ENCODE data around the gene CAPN8. TPM values are rescaled to one million over a fixed set of nuclear protein-coding genes. Genes with fewer than 3 reads are reported as not detected.

CAPN8 gene
- total RNA-seq, 2 donors from 2014 or later, result 0.44 TPM; not detected in 1

DNA sequence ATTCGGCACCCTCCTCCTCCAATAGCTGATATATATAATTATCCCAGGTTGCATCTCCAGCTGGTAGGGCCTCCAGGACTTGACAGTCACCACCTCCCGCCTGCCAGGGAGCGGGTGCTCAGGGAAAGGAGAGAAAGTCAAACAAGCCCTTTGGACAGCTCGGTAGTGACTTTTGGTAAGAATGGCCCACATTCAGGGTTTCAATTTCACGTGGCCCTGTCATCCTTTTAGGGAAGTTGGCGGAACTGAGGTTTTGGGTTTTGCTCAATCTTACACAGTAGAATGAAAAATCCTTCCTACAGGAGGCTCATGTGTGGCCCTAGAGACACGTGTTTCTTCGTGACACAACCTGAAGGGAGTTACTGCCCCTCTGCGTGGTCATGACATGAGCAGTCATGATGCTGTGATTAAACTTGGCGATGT lies 44.2 kb downstream of the CAPN8 start:
- no peaks in the 10 kb centered on the region for H3K36me3 ChIP-seq (ENCODE audit: control insufficient read depth, insufficient read depth, low read length)
- Mint-ChIP-seq H3K4me1 (peaks cover 24% of the 10 kb centered on the region), H3K27ac (no peak overlapping the region), H3K27me3 (ENCODE audit: insufficient read depth) (no peaks in the 10 kb centered on the region), H3K4me3 (no peak overlapping the region), H3K36me3 (ENCODE audit: low read depth) (no peaks in the 10 kb centered on the region), H3K9me3 (no peaks in the 10 kb centered on the region)
- H3K4me3 ChIP-seq (ENCODE audit: low read length), result no peak overlapping the region
- H3K9me3 ChIP-seq (ENCODE audit: control insufficient read depth, low read length), result no peaks in the 10 kb centered on the region
- H3K27ac ChIP-seq (ENCODE audit: low read depth, low read length), result no peak overlapping the region
- WGBS, 2 experiments (ENCODE audit: insufficient coverage in 1 of 2, insufficient read length in 1 of 2), result 91 to 94% methylated on average over 9 to 10 of the region's 10 CpGs
- TF ChIP-seq, protein P1, sequence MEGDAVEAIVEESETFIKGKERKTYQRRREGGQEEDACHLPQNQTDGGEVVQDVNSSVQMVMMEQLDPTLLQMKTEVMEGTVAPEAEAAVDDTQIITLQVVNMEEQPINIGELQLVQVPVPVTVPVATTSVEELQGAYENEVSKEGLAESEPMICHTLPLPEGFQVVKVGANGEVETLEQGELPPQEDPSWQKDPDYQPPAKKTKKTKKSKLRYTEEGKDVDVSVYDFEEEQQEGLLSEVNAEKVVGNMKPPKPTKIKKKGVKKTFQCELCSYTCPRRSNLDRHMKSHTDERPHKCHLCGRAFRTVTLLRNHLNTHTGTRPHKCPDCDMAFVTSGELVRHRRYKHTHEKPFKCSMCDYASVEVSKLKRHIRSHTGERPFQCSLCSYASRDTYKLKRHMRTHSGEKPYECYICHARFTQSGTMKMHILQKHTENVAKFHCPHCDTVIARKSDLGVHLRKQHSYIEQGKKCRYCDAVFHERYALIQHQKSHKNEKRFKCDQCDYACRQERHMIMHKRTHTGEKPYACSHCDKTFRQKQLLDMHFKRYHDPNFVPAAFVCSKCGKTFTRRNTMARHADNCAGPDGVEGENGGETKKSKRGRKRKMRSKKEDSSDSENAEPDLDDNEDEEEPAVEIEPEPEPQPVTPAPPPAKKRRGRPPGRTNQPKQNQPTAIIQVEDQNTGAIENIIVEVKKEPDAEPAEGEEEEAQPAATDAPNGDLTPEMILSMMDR (conservative IDR thresholded peaks at IDR 0.05), result no peak
- no peaks in the 10 kb centered on the region for H3K27me3 ChIP-seq (ENCODE audit: control insufficient read depth, insufficient read depth, low read length, poor library complexity, severe bottlenecking)
- H3K4me1 ChIP-seq (ENCODE audit: control insufficient read depth, insufficient read depth, low read length), result peaks cover 5% of the 10 kb centered on the region
- DNase-seq, result no peak
- no peak overlapping the region for H3K9ac ChIP-seq (ENCODE audit: extremely low read depth, low read length, poor library complexity, severe bottlenecking)

GRCh38 chr1:223620297-223620897 lies 45.1 kb downstream of the CAPN8 start:
- Histone ChIP-seq H3K27ac (ENCODE audit: low read depth, low read length) (no peak overlapping the region), H3K4me1 (ENCODE audit: control insufficient read depth, insufficient read depth, low read length) (peaks cover 5% of the 10 kb centered on the region), H3K9me3 (ENCODE audit: control insufficient read depth, low read length) (no peaks in the 10 kb centered on the region), H3K9ac (ENCODE audit: extremely low read depth, low read length, poor library complexity, severe bottlenecking) (no peak overlapping the region), H3K36me3 (ENCODE audit: control insufficient read depth, insufficient read depth, low read length) (no peaks in the 10 kb centered on the region), H3K27me3 (ENCODE audit: control insufficient read depth, insufficient read depth, low read length, poor library complexity, severe bottlenecking) (no peaks in the 10 kb centered on the region), H3K4me3 (ENCODE audit: low read length) (no peak overlapping the region)
- 91 to 96% methylated on average over 8 to 9 of the region's 9 CpGs for WGBS, 2 experiments (ENCODE audit: insufficient coverage in 1 of 2, insufficient read length in 1 of 2)
- H3K4me3 Mint-ChIP-seq, result no peak overlapping the region
- H3K9me3 Mint-ChIP-seq, result no peaks in the 10 kb centered on the region
- no peak overlapping the region for H3K27ac Mint-ChIP-seq
- H3K27me3 Mint-ChIP-seq (ENCODE audit: insufficient read depth), result peaks cover 2% of the 10 kb centered on the region
- no peaks in the 10 kb centered on the region for H3K36me3 Mint-ChIP-seq (ENCODE audit: low read depth)
- DNase-seq, result no peak
- TF ChIP-seq, protein P1 (conservative IDR thresholded peaks at IDR 0.05), result no peak
- peaks cover 24% of the 10 kb centered on the region for H3K4me1 Mint-ChIP-seq

- TF ChIP-seq, protein P1 (conservative IDR thresholded peaks at IDR 0.05), result no peak
- no peak for DNase-seq
- no peak overlapping the region for H3K4me3 ChIP-seq (ENCODE audit: low read length)
- no peaks in the 10 kb centered on the region for H3K27me3 ChIP-seq (ENCODE audit: control insufficient read depth, insufficient read depth, low read length, poor library complexity, severe bottlenecking)
- no peak overlapping the region for H3K27ac Mint-ChIP-seq
- peaks cover 24% of the 10 kb centered on the region for H3K4me1 Mint-ChIP-seq
- no peak overlapping the region for H3K27ac ChIP-seq (ENCODE audit: low read depth, low read length)
- no peaks in the 10 kb centered on the region for H3K9me3 Mint-ChIP-seq
- no peaks in the 10 kb centered on the region for H3K9me3 ChIP-seq (ENCODE audit: control insufficient read depth, low read length)
- WGBS, 2 experiments (ENCODE audit: insufficient coverage in 1 of 2, insufficient read length in 1 of 2), result 79 to 89% methylated on average over 2 to 5 of the region's 5 CpGs
- peaks cover 5% of the 10 kb centered on the region for H3K4me1 ChIP-seq (ENCODE audit: control insufficient read depth, insufficient read depth, low read length)
- no peak overlapping the region for H3K9ac ChIP-seq (ENCODE audit: extremely low read depth, low read length, poor library complexity, severe bottlenecking)
- no peaks in the 10 kb centered on the region for H3K36me3 ChIP-seq (ENCODE audit: control insufficient read depth, insufficient read depth, low read length)
- H3K36me3 Mint-ChIP-seq (ENCODE audit: low read depth), result no peaks in the 10 kb centered on the region
- peaks cover 2% of the 10 kb centered on the region for H3K27me3 Mint-ChIP-seq (ENCODE audit: insufficient read depth)
- no peak overlapping the region for H3K4me3 Mint-ChIP-seq
Observed at GRCh38 chr1:223618680-223619079, 46.8 kb downstream of the CAPN8 start.

Measured in endodermal cell (in vitro differentiated cells).